Coronary artery (tissue), 2 donors: ENCODE results near the gene ZNF488.

Experiments used
- DNase-seq: peaks from one replicate; pipeline ENCODE4 v3.0.0-alpha.2; 2017; ENCODE audit warnings: low spot score
- H3K27ac ChIP-seq, 2 donors: fragments of 200-600 bp; sonication (generic); one replicate each; pipeline ENCODE4 v1.5.1; 2016 to 2019
- H3K4me3 ChIP-seq: fragments of 200-600 bp; sonication (generic); 2 replicates; pipeline ENCODE4 v1.5.1; 2016; ENCODE audit warnings: mild to moderate bottlenecking, moderate library complexity
- TF ChIP-seq, protein P1 (sequence below): fragments of 200-600 bp; sonication (generic); IDR thresholded peaks from one replicate; pipeline ENCODE4 v1.5.1; 2019; ENCODE audit warnings: antibody characterized with exemption

Gene ZNF488

DNA sequence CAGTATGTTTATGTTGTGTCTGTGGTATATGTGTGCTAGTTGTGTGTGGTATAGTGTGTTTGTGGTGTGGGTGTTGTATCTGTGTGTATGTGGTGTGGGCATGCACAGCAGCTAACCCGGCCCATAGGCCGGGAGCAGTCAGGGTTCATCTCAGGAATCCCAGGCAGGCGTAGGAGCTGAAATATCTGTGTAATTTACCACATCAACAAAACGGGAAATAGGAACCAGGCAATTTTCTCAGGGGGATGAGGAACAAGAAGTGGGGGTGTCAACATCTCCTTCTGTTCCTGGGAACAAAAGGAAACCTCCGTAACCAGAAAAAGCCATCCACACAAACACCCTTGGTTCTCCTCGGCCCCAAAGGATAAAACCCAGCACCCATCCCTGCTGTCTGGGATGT is 24.5 kb upstream of the ZNF488 start:
- TF ChIP-seq, protein P1, sequence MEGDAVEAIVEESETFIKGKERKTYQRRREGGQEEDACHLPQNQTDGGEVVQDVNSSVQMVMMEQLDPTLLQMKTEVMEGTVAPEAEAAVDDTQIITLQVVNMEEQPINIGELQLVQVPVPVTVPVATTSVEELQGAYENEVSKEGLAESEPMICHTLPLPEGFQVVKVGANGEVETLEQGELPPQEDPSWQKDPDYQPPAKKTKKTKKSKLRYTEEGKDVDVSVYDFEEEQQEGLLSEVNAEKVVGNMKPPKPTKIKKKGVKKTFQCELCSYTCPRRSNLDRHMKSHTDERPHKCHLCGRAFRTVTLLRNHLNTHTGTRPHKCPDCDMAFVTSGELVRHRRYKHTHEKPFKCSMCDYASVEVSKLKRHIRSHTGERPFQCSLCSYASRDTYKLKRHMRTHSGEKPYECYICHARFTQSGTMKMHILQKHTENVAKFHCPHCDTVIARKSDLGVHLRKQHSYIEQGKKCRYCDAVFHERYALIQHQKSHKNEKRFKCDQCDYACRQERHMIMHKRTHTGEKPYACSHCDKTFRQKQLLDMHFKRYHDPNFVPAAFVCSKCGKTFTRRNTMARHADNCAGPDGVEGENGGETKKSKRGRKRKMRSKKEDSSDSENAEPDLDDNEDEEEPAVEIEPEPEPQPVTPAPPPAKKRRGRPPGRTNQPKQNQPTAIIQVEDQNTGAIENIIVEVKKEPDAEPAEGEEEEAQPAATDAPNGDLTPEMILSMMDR: no peak
- DNase-seq: no peak
- H3K4me3 ChIP-seq: no peak overlapping the region
- H3K27ac ChIP-seq: no peak overlapping the region

DNA sequence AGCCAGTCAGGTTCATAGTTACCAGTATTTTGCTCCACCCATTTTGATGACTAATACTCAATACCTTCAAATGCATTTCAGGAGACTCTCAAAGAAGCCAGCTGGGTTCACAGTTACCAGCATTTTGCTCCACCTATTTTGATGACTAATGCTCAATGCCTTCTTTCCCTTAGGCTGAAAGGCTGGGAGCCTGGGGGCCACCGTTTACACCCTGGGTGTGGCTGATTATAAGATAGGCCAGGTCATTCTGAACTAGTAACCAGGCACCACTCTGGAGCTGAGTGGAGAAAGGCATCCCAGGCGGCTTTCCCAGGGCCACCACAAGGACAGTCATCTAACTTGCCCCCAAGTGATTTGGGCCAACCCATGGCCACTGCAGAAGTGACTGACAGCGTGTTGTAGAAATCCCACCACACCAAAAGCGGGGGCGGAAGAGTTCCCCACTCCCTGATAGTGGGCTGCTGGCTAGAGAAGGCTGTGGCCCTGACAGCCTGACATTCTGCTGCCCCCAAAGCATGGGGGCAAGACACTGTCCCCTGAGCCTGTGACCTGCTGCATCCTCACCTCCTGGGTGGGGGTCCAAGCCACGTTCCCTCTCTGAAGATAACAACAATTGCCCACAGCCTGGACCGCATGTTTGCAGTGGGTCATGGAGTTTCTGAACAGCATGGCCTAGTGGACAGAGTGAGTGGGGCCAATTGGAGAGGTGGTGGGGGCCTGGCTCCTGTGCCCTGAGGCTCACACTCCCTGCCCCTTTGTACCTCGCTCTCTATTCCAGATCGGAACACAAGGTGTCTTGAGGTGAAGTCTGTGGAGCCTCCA is 23.0 kb upstream of the ZNF488 start:
- no peak overlapping the region for H3K4me3 ChIP-seq
- DNase-seq: no peak
- no peak overlapping the region for H3K27ac ChIP-seq
- TF ChIP-seq, protein P1: no peak

DNA sequence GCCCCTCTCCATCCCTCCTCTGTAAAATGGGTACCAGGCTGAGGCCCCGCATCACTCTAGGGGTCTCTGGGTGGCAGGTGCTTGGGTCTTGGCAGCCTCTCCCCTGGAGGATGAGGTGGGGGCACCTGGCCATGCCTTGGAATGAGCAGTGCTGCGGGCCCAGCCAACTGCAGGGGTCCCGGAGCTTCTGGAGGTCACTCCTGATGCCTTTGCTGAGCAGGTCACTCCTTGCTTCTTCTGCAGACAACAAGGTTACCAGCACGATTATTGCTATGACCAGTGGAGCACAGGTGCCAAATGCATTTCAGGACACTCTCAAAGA is 22.4 kb upstream of the ZNF488 start:
- no peak overlapping the region for H3K27ac ChIP-seq
- no peak for DNase-seq
- TF ChIP-seq, protein P1: no peak
- no peak overlapping the region for H3K4me3 ChIP-seq

DNA sequence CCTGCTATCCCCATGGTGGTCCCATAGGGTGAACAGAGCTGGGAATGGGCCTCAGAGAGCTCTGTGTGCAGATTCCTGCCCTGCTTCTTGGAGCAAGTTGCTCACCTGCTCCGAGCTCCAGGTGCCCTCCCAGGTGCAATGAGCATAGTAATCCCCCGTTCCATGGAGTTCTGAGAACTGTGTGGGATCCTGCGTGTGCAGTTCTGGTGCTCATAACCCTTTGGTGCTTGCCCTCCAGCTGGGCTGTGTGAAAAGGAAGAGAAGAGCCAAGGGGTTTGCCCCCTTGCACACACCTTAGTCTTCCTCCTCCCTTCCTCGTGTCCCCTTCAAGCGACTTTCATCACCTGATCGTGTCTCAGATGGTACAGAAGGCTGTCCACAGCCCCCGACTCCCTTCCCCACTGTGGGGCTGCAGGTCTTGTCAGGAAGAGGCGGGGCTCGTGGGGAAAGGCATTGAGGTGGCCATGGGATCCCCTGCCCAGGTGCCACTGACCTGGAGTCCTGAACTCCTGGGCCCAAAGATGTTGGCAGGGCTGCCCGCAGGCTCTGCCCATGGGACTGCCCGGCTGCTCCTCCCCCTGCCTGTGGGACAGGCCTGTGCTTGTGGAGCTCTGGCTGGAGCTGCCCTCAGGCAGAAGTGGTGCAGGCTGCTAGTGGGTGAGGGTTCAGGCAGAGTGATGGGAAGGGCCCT is 21.9 kb upstream of the ZNF488 start:
- H3K4me3 ChIP-seq: no peak overlapping the region
- TF ChIP-seq, protein P1: no peak
- H3K27ac ChIP-seq: no peak overlapping the region
- DNase-seq: no peak

DNA sequence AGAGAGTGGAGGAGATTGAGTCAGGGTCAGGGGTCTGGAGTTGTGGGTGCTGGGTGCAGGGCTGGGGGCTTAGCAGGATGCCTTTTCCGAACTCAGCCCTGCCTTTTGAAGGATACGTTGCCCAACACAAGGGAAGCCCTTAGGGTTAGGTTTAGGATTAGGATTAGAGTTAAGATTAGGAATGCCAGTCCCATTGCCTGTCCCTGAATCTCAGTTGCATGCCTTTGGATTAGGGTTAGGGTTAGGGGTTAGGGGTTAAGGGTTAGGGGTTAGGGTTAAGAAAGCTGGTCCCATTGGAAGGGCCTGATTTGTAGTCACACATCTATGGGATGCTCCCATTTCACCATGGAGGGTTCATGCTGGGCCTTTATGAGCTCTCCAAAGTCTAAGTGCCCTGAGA is 20.8 kb upstream of the ZNF488 start:
- Histone ChIP-seq H3K27ac (no peak overlapping the region), H3K4me3 (no peak overlapping the region)
- no peak for DNase-seq
- TF ChIP-seq, protein P1: no peak

DNA sequence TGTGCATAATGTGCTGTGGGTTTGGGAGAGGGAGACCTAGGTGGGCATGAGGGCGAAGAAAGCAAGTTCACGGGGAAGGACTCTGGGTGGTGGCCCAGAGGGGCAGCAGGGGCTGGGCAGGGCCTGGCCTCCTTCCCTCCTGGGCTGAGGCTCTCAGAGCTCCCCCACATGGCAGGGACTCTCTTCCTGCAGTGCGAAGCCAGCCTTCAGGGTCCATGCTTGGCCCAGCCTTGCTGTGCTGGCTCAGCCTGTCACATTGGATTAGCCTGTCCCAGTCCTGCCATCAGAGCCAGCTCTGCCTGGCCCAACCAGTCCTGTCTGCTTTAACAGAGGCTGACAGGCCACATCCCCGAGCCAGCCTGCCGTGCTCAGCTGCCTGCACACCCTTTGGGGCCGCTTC is 20.4 kb upstream of the ZNF488 start:
- DNase-seq: no peak
- Histone ChIP-seq H3K27ac (no peak overlapping the region), H3K4me3 (no peak overlapping the region)
- TF ChIP-seq, protein P1: no peak
